AG04449 (cell line): ENCODE measurements around the gene SEMA4C.

Experiments used
- CTCF ChIA-PET: fragments of 350-600 bp; formaldehyde crosslinking; extraction: SDS; loops from one replicate; lab custom pipeline; 2021; ENCODE audit warnings: antibody characterized with exemption; lab: Yijun Ruan, JAX
- POLR2A ChIA-PET: fragments of 400-600, 350-600 bp; formaldehyde crosslinking; extraction: SDS; loops from one replicate; lab custom pipeline; 2020; ENCODE audit warnings: antibody characterized with exemption, inconsistent platforms; lab: Yijun Ruan, JAX
- DNase-seq: peaks from one replicate; pipeline ENCODE4 v3.0.0-alpha.2; 2010; ENCODE audit warnings: low read depth, low spot score
- H3K4me3 ChIP-seq: 2 replicates; pipeline ENCODE4 v1.5.1; 2011; ENCODE audit warnings: low read depth, mild to moderate bottlenecking, control low read depth, low read length
- CTCF ChIP-seq: IDR thresholded peaks from one replicate; pipeline ENCODE4 v1.5.1; 2011; ENCODE audit warnings: mild to moderate bottlenecking, moderate library complexity, low read length, control low read depth, inconsistent platforms; ENCODE audit not compliant: insufficient read depth; ENCODE audit errors: missing control alignments

The SEMA4C gene

GRCh38 chr2:96916156-96916630, 46.3 kb upstream of the SEMA4C start:
- POLR2A ChIA-PET = no interaction called here
- no peak overlapping the region for H3K4me3 ChIP-seq
- CTCF ChIA-PET = interaction anchor here (1.2 kb wide), 1 partner anchor 10 kb away, joined by 4 read pairs; no protein-coding TSS in a partner anchor

GRCh38 chr2:96914332-96914731, 44.5 kb upstream of the SEMA4C start:
- CTCF ChIA-PET = no interaction called here
- TF ChIP-seq CTCF = no peak
- POLR2A ChIA-PET = no interaction called here
- H3K4me3 ChIP-seq = no peak overlapping the region
- no peak for DNase-seq

More at GRCh38 chr2:96916156-96916630, 46.3 kb upstream of the SEMA4C start:
- no peak for DNase-seq
- no peak for TF ChIP-seq CTCF

DNA sequence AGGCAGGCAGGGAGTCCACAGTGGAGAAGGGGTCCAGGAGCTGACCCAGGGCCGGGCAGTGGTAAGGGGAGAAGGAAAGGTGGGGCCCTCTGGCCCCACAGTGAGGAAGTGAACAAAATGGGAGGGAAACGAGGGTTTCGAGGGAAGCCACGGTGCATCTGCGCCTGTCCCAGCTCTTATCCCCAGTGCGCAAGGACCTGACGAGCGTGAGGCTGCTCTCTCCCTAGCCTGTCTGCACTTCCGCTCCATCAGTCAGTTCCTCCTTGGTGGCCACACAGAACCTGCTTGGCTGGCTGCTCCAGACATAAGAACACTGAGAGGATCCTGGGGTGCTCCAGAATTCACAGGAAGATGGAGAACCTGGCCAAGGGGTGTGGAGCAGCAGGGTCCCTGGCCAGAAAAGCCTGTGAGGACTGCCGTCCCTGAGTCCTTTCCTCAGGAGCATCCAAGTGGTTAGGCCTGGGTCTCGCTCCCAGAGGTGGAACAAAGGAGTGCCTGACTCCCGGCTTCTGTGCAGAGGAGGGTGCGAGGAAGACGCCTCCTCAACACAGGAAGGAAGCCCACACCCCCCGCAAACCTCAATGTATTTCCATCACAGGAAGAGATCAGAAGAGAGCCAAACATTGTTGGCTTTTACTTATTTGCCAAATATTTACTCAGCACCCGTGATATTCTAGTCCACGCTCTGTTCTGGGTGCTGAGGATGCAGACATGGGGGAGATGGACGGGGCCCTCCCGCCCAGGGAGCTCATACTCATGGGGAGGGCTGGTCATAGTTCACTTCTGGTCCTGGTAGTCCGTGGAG, 43.7 kb upstream of the SEMA4C start:
- DNase-seq = no peak
- CTCF ChIA-PET = no interaction called here
- POLR2A ChIA-PET = no interaction called here
- H3K4me3 ChIP-seq = no peak overlapping the region
- TF ChIP-seq CTCF = no peak

GRCh38 chr2:96913117-96913397, 43.2 kb upstream of the SEMA4C start:
- CTCF ChIA-PET = no interaction called here
- DNase-seq = no peak
- POLR2A ChIA-PET = no interaction called here
- TF ChIP-seq CTCF = no peak
- no peak overlapping the region for H3K4me3 ChIP-seq

DNA sequence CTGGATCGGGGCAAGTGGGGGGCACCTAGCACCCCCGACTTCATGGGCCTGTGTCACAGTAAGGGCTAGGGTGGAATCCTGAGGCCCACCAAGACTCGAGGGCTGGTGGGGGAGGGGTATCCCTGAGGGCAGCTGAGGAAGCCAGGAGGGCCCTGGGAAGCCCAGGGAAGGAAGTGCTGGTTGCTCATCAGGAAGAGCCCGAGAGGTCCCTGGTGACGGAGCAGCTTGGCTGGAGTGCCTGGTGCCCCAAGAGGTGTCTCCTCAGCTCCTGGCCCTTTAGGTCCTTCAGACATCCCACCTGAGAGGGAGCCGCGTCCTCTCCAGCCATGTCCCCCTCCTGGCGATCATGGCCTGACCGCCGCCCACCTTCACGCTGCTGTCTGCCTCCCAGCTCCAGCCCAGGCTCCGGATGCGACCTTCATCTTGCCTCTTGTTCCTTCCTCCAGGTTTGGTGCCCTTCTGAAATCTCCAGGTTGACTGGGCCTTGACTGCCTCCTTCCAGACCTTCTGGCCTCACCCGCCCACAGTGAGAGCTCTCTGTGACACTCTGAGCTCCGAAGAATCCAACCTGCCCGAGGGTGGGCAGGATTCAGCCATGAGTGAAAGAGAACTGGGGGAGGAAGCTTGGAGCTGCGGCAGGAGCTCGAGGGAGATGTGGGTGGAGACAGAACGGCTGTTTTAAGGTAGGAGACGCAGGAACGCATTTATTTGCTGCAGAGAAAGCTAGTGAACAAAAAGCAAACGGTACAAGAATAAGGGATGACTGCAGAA, 42.7 kb upstream of the SEMA4C start:
- no peak overlapping the region for H3K4me3 ChIP-seq
- POLR2A ChIA-PET = no interaction called here
- no peak for DNase-seq
- no peak for TF ChIP-seq CTCF
- CTCF ChIA-PET = no interaction called here

GRCh38 chr2:96909611-96910021, 39.7 kb upstream of the SEMA4C start:
- no peak for DNase-seq
- no peak for TF ChIP-seq CTCF
- ChIA-PET CTCF (no interaction called here), POLR2A (no interaction called here)
- H3K4me3 ChIP-seq = no peak overlapping the region
